SH-SY5Y (cell line): ENCODE measurements around the gene TMEM82.

Source experiments
- GATA2 ChIP-seq: IDR thresholded peaks from 2 replicates; pipeline ENCODE4 v1.6.1; 2011; ENCODE audit warnings: mild to moderate bottlenecking, low read depth, low read length
- GATA3 ChIP-seq: IDR thresholded peaks from 2 replicates; pipeline ENCODE4 v1.6.1; 2011; ENCODE audit warnings: low read depth, mild to moderate bottlenecking, low read length, moderate library complexity

DNA sequence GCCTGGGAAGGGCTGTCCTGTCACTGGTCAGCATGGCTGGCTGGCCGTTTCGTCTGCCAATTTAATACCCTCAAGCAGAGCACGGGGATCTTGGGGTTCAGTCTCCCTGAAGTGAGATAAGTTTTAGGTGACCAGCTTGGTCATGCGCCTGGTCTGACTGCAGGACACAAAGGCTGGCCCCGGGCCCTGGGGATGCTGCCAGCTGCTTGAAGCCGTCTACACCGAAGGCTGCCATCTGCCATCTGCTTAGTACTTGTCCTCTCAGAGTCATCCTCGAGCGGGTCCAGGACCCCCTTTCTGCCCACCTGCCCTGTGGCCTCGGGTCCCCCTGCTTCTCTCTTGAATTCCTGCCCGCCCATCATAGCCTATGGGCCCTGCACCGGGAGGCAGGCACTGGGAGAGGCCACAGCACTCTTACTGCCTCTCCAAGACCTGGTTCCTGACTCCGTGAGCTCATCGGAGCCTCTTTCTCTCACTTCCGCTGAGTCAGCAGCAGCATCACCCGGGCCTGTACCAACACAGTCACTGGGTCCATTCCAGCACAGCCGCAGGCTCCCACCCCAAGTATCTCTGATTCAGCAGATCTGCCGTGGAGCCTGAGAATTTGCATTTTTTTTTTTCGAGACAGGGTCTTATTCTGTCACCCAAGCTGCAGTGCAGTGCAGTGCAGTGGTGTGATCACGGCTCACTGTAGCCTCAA is 23.3 kb downstream of the TMEM82 start:
- no peak for TF ChIP-seq GATA3
- no peak for TF ChIP-seq GATA2
